ENCODE results near the gene UBE2G2.

GRCh38 chr21:44828362-44829056, 26.9 kb upstream of the UBE2G2 start:
- TF ChIP-seq CTCF (conservative IDR thresholded peaks at IDR 0.05; ENCODE audit: low read depth, low read length) (no peak), EZH2 (IDR thresholded peaks at IDR 0.05; ENCODE audit: low read length, unreplicated experiment) (no peak), EZH2phosphoT487 (IDR thresholded peaks at IDR 0.05; ENCODE audit: borderline replicate concordance, low read length) (no peak)
